Epidermal melanocyte (primary cell): ENCODE measurements around the gene NPLOC4.

ENCODE experiments used
- DNase-seq: peaks from one replicate; pipeline ENCODE4 v3.0.0; 2011; ENCODE audit warnings: low spot score; ENCODE audit not compliant: insufficient read length

Gene NPLOC4

DNA sequence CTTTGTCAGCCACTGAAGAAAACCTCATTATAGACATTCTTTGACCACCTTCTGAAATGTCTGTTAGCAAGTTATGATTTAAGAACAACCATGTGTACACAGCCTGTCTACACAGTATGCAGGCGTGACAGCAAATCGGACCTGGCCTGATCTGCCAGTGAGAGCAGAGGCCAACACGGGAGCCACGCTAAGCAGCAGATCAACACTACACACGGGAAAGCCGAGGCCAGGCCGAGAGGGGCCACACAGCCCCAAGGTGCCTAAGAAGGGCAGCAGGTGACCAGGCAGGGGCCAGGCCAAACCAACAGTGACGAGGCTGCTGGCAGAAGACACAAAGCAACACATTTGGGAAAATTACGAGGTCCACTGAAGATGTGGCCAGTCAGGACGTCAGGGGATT lies 68.5 kb downstream of the NPLOC4 start:
- DNase-seq = no peak

DNA sequence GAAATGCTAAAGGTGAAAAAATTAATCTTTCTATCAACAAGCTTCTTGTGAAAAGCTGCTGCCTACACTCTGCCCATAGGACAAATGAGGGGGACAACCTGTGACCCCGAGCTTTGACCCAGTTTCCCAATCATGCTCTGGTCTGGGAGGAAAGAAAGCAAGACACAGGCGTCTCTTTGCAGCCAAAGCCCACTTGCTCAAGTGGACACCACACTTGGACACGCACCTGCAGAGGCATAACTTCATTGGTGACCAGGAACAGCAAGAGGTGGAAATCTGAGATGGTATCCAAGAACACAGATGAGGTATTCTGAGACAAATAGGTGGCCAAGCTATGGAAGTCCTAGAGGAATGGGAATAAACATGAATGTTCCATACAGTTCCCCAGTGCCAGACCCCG lies 69.7 kb downstream of the NPLOC4 start:
- DNase-seq = no peak

DNA sequence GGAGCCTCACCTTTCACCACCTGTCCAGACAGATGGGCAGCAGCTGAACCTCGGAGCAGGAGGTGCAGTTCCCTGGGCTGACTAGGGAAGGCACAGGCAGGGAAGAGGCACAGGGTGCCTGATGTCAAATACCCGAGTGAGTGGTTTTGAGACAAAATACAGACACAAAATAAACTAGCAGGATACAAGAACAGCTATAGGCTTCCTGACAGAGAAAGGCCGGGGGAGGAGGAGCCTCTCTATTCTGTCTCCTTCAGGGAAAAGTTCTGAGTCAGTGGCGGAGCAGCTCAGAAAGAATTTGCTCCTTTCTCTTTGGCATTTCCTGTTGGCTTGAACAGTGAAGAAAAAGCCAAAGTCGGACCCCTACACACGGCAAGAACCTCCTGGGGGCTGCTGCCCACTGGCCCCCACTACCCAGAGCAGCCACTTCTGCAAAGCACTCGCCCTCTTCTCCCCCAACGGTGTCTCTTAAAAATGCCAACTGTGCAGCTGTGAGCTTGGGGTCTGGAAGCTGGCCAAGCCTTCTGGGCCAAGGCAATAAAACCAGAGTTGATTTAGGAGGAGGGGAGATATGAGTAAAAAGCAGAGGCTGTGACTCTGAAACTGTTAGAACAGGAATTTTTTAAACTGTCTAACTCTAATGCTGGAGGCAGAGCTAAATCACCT lies 70.3 kb downstream of the NPLOC4 start:
- peak; percentile 84 for DNase-seq

DNA sequence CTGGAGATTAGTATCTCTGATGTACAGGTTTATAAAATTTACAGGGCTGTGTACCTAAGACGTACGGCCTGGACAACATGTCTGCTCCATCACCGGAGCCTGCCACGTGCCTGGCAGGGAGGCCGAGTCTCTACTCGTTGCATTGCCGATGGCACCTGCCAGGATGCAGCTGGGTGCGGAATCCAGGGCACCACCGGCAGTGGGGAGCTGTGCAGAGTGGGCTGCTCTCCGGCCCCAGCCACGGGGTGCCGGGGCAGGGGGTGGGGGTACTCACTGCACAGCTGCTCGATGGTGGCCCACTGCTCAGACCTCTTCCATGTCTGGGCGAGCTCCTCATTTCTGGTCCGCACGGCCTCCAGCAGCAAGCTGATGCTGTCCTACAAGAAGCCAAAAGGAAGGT lies 71.7 kb downstream of the NPLOC4 start:
- no peak for DNase-seq

DNA sequence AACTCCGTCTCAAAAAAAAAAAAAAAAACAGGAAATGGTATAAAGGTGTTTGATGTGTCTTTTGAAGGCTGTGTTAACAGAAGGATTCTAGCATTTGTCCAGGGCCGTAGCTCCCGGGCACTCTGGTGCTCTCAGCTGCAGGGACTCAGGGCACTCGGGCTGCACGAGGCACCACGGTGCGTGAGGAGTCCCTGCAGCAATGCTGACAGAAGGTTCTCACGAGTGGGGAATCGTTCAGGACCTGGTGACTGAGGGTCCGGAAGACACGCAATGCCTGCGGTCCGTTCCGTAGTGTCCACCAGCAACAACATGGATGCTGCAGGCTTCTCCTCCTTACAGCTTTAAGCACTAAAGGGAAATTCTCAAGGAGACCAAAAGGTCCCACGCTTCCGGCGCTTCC lies 72.1 kb downstream of the NPLOC4 start:
- DNase-seq = no peak

DNA sequence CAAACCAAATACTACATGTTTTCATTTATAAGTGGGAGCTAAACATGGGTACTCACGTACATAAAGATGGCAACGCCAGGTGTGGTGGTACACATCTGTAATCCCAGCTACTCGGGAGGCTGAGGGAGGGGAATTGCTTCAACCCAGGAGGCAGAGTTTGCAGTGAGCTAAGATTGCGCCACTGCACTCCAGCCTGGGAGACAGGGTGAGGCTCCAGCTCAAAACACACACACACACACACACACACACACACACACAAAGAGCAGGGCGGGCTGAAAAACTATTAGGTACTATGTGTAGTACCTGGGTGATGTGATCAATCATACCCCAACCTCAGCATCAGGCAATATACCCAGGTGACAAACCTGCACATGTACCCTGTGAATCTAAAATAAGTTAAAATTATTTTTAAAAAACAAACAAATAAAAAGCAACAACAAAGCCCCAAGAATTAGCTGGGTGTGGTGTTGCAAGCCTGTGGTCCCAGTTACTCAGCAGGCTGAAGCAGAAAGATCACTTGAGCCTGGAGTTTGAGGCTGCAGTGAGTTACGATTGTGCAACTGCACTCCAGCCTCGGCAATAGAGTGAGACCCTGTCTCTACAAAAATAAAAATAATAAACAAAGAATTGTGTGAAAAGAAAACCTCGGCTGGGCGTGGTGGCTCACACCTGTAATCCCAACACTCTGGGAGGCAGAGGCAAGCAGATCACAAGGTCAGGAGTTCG lies 72.9 kb downstream of the NPLOC4 start:
- DNase-seq = no peak

DNA sequence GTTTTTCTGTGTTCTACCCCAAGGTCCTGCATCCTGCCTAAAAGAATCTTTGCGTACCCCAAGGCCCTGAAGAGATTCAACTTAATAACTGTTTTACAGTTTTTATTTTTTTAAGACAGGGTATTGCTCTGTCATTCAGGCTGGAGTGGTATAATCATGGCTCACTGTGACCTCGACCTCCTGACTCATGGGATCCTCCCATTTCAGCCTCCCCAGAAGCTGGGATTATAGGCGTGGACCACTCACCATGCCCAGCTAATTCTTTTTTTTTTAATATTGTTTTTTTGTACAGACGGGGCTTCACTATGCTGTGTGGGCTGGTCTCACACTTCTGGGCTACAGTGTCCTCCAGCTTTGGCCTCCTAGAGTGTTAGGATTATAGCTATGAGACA lies 75.4 kb downstream of the NPLOC4 start:
- no peak for DNase-seq

DNA sequence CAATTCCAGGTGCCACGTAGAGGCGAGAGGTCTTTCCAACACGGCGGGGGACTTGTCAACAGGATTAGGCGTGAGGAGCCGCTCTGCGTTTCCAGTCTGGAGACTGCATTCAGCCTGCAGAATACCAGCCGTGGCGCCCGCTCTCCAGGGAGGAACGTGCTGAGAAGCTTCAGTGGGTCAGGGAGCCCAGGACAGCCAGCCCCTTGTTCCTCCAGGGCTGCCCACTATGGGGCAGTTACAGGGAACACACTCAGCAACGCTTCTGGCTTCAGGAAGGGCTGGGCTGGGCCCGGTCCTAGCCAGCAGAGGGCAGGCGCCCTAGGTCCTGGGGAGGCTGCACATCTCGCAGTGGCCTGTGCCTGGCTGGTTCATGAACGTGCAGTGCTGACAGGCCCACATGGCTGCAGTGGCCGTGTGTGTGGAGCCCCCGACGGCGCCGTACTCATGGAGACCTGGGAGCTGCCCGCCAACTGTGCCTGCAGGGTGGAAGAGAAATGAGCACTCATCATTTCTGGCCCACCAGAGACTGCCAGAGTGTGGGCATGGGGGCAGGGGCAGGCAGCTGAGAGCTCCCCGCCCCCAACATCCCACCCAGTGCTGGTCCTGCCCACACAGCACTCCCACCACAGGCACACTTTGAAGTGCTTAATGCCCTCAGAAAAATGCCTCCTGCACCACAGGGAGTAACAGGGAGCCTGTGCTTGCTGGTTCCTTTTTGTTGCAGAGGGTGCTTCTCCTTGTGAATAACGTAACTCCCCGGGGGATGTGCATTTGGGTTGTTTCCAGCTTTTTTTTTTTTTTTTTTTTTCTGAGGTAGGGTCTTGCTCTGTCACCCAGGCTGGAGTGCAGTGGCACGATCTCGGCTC lies 77.7 kb downstream of the NPLOC4 start:
- DNase-seq = no peak

DNA sequence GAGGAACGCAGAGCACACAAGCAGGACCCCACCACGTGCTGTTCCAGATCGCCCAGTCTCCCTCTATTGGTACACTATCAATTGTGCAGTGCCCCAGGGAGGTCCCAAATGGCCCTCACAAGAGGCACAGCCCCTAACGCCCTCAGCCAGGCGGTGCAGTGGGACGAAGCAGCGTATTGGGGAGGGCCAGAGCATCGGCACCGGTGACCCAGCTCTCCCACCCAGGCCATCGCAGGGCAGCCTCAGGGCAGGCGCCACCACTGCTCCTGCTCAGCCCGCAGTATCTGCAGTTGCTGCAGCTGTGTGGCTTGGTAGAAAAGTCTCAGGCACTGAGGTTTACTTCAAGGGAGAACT lies 78.8 kb downstream of the NPLOC4 start:
- no peak for DNase-seq

DNA sequence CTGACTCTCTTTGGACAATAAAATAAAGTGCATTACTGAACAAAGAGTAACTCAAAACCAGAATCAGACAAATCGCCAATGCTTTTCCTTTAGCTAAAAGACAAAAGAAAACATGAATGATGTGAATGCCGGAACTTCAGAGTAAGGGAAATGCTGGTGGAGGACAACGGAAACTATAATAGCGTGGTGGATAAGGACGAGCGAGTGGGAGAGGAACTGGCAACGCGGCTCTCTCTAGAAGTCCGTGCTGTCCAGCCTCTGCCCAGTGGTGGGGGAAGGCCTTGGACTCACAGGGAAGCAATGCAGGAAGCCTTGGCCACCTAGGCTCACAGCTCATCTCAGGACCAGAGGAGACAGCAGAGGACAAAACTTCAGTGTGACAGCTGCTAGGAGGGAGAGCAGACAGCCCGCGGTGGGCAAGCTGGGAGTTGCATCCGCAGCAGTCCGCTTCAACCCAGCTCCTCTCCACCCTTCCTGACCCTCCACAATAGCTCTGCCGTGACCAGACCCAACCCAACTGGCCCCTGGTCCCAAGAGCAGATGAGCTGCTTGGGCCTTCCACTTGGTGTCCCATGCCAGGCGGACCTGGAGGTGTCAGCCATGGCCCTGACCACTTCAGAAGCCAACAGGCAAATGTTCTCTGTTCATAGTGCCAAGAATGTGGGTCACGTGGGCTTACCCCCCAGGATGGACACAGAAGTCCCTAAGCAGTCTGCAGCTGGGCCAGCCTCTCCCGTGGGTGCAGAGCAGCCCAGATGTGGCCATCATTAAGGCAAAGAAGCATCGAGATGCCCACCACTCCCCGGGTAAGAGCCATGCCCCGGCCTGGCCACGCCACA lies 79.4 kb downstream of the NPLOC4 start:
- DNase-seq = no peak

DNA sequence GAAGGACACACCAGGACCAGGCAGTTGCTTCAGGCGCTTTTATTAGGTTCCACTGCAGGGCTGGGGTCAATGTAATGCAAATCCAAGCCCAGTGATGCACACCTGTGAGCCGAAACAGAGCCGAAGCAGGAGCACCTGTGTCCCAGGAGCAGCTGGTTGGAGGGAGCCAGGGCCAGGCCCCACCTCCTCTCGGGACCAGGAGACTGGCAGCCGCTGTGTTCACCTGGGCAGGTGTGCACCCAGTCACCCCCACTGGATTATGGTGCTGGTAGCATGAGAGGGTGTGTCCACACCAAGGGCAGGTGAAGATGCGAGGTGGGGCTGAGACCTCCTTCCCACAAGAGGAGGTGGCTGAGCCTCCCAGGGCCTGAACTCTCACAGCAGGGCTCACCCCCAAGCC lies 80.0 kb downstream of the NPLOC4 start:
- DNase-seq = no peak

DNA sequence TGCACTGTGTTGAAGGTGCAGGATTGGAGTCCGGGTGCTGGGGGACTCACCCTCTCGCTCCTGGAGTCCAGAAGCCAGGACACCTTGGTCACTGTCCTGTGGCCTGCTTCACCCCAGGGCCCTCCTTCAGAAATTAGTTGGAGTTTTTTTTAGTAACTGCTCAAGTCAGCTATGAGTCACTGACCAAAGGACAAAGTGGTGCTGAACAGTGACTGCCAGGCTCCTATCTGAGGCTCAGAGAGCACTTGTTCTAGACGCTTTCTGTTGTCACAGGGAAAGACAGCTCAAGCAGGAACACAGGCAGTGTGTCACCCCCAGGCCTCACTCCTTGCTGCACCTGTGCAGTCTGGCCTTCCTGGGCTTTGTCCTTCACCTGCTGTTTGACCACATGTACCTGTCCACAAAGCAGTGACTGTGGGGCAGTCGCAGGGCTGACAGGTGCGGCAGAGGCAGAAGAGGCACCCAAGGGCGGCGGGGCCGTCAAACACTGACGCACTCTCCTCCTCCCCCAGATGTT lies 80.7 kb downstream of the NPLOC4 start:
- DNase-seq = no peak

DNA sequence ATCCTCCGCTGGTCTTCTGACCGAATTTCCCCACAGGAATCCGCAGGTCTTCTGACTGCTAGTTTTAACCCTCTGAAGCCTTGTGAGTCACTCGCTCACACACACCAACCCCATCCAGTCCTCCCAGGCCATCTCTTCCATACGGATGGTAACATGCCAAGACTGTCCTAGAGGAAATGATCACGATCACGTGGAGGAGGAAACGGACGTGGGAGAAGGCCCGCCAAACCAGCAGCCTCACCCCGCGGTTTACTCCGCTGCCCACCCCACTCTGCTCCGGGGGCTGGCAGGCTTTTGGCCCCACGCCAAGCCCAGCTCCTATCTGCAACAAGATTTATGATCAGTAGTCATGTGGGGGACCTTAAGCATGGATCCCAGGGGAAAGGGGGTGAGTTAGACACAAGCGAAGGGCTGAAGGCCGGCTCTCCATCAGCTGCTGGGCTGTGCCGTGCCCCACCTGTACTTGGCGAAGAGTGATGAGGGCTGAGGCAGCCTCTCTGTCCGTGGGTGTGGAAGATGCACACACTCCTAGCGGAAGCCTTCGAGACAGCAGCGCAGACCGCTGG lies 83.2 kb downstream of the NPLOC4 start:
- peak; percentile 62 for DNase-seq

DNA sequence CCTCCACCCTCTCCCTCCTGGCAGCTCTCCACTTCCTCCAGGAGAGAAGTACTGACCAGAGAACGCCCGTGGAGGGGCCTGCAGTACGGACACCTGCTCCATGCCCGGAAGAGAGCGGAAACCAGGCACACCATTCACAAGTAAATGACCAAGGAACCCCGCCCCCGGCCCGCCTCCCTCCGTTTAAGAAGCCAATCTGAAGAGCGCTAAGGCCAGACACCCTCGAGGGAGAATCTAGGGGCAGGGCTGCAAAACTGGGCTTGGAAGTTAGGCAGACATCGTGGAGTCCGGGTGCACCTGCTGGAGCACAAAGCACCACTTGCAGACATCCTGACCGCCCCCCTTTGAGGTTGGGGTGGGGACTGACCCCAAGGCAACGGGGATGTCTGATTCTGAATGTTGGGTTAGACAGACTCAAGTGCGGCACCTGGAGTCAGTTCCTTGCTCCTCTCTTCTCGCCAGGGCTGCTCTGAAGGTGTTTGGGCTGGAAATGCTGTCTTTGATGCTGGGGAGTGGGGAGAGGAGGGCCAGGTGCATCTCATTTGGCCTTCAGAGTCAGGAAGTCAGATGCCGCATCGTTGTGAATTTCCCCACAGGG lies 83.8 kb downstream of the NPLOC4 start:
- DNase-seq = peak; percentile 88

DNA sequence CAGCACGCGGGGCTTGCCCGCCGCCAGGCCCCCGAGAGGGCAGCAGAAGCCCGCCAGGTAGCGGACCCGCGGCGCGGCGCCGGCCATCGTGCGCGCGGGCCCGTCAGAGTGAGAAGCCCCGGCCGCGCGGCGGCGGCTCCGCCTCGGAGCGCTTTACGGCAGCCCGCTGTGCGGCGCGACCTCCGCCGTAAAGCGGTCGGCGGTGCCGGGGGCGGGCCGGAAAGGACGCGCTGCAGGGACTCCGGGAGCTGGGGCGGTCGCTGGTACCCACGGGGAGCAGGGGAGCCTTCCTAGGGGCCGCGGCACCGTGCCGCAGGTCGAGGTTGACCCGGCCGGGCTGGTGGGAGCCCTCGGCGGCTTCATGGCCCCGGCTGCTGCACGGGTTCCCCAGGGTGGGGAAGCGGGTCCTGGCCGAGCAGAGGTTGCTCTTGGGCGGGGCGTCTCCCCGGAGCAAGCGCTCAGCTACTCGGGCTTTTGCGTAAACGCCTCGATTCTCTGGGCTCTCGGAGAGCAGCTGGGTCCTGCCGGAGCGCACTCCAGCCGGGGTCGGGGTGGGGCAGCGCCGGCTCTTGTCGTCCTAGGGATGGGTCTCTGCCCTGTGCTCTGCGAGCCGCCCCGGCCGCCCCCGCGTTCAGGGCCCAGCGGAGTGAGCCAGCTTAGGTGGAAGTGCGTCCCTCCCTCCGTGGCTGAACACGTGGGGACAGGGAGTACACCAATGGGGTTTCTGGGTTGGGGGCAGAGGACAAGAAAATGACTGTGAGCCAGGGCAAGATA lies 84.5 kb downstream of the NPLOC4 start, which contains the start of gene FAAP100:
Gene FAAP100 (minus strand): TSS at position 110 of the 774 bp plus-strand sequence. CDS start 23 bp downstream, at position 87.
- peak; percentile 91 for DNase-seq

DNA sequence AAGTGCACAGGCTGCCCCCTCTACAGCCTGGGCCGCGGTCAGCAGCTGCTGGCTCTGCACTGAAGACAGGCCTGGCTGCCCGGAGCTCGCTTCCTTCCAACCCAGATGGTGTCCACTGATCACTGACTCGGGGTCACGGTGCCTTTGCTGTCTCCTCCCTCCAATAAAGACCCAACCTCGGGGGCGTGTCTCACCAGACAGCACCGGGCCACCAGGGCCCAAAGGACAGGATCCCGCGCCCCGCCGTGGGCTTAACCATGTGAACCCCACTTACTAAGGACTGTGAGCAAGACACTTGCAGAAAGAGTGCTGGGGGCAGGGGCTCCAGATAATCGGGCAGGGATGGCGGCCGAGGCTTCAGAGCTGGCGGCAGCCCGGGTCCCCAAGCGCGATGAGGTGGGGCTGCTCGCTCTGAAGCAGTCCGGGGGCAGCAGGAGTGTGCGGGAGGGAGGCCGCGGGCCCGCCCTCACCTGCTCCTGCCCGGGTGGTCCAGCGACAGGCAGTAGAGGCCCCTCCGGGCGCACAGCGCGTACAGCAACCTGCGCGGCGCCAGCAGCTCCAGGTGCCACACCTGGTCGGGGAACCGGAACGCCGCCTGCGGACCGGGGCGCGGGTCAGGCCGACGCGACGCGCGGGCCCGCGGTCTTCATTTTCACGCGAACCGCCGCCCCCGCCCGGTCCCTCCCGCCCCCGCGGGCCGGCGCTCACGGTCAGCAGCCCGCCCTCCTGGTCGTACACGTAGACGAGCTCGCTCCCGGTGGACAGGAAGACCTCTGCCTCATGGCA lies 85.3 kb downstream of the NPLOC4 start:
- no peak for DNase-seq

DNA sequence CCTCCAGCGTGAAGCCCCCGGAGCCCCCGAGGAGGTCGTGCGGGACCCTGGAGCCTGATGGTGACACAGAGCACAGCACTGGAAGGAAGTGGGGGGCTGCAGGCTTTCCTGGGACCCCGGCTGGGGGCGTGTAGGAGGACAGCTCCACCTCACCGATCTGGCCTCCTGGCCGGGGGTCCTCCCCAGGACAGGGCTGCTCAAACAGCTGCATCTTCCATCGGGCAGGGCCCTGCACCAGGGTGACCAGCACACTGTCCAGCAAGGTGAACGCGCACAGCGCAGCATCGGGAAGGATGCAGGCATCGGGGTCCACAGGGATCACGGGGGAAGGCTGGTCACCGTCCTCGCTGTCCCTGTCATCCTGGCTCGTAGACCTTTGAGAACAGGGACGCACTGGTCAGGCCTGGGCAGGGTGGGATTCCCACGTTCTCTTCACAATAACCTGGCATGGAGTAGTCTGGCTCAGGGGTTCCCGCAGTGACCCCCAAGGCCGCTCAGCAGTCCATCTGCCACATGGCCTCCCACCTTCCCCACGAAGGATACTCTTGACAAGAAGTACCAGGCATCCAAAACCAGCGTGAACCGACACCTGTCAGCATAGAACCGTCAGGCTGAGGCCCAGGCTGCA lies 86.0 kb downstream of the NPLOC4 start:
- DNase-seq = no peak

DNA sequence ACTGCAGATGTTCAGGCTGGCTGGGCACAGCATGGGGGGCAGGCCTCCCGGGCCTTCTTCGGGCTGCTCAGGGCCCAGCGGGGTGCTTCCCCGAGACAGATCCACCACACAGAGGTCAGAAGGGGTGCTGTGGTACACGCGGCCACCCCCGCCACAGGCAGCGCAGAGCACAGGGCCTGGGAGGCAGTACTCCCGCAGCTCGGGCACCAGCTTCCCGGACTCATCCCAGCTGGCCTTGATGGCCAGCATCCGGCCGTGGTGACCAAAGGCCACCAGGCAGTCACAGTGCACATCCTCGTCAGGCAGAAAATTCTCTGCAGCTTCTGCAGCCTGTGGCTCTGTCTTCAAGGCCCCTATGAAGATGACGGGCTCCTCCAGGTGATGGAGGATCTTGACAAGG lies 86.6 kb downstream of the NPLOC4 start:
- DNase-seq = no peak
